ENCODE results near the gene LYRM4.

LYRM4 gene

DNA sequence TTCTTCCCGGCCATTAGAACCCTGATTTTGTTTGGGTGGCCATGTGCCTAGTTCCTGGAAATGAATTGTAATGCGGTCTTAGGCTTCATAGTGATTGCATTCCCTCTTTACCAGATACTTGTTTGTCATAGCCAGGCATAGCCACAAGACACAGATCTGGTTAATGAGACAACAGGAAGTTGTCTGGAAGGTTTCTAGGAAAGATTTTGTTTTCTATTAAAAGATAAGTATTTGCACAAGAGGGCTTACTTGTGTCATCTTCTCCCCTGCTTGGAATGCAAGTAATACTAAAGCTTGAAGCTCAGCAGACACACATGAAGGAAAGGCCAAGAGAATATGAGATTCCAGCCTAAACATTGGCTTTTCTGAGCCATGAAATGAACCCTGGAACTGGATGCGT lies 13.5 kb upstream of the LYRM4 start (continued):
- TF ChIP-seq, protein P1, sequence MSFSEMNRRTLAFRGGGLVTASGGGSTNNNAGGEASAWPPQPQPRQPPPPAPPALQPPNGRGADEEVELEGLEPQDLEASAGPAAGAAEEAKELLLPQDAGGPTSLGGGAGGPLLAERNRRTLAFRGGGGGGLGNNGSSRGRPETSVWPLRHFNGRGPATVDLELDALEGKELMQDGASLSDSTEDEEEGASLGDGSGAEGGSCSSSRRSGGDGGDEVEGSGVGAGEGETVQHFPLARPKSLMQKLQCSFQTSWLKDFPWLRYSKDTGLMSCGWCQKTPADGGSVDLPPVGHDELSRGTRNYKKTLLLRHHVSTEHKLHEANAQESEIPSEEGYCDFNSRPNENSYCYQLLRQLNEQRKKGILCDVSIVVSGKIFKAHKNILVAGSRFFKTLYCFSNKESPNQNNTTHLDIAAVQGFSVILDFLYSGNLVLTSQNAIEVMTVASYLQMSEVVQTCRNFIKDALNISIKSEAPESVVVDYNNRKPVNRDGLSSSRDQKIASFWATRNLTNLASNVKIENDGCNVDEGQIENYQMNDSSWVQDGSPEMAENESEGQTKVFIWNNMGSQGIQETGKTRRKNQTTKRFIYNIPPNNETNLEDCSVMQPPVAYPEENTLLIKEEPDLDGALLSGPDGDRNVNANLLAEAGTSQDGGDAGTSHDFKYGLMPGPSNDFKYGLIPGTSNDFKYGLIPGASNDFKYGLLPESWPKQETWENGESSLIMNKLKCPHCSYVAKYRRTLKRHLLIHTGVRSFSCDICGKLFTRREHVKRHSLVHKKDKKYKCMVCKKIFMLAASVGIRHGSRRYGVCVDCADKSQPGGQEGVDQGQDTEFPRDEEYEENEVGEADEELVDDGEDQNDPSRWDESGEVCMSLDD (tag by site-specific recombination; IDR thresholded peaks at IDR 0.05) = no peak
- TF ChIP-seq, protein P2, sequence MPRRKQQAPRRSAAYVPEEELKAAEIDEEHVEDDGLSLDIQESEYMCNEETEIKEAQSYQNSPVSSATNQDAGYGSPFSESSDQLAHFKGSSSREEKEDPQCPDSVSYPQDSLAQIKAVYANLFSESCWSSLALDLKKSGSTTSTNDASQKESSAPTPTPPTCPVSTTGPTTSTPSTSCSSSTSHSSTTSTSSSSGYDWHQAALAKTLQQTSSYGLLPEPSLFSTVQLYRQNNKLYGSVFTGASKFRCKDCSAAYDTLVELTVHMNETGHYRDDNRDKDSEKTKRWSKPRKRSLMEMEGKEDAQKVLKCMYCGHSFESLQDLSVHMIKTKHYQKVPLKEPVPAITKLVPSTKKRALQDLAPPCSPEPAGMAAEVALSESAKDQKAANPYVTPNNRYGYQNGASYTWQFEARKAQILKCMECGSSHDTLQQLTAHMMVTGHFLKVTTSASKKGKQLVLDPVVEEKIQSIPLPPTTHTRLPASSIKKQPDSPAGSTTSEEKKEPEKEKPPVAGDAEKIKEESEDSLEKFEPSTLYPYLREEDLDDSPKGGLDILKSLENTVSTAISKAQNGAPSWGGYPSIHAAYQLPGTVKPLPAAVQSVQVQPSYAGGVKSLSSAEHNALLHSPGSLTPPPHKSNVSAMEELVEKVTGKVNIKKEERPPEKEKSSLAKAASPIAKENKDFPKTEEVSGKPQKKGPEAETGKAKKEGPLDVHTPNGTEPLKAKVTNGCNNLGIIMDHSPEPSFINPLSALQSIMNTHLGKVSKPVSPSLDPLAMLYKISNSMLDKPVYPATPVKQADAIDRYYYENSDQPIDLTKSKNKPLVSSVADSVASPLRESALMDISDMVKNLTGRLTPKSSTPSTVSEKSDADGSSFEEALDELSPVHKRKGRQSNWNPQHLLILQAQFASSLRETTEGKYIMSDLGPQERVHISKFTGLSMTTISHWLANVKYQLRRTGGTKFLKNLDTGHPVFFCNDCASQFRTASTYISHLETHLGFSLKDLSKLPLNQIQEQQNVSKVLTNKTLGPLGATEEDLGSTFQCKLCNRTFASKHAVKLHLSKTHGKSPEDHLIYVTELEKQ (tag by site-specific recombination; IDR thresholded peaks at IDR 0.05; ENCODE audit: borderline replicate concordance) = no peak
- TF ChIP-seq ZNF221 (tag by site-specific recombination; IDR thresholded peaks at IDR 0.05; ENCODE audit: borderline replicate concordance) = no peak
- no peak for TF ChIP-seq ZBTB7A (tag by site-specific recombination; IDR thresholded peaks at IDR 0.05; ENCODE audit: low read depth)
- TF ChIP-seq ZNF404 (tag by site-specific recombination; IDR thresholded peaks at IDR 0.05) = no peak
- no peak for TF ChIP-seq ZNF266 (tag by site-specific recombination; IDR thresholded peaks at IDR 0.05; ENCODE audit: low read depth)
- no peak for TF ChIP-seq ZNF133 (tag by site-specific recombination; IDR thresholded peaks at IDR 0.05)
- no peak for TF ChIP-seq WT1 (tag by site-specific recombination; IDR thresholded peaks at IDR 0.05)
- TF ChIP-seq SALL2 (tag by site-specific recombination; IDR thresholded peaks at IDR 0.05; ENCODE audit: borderline replicate concordance) = no peak

DNA sequence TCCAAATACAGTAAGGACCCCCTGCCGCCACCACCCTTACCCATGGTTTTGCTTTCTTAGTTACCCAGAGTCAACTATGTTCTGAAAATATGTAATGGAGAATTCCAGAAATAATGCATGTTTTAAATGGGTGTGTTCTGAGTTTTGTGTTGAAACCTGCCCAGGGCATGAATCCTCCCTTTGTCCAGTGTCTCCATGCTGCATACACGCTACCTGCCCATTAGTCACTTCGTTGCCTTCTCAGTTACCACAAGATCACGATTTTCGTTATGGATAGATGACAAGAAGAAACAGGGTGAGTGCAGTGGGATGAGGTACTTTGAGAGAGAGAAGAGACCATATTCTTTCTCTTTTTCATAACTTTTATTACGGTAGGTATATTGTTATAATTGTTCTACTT lies 11.2 kb upstream of the LYRM4 start:
- ChIA-PET CTCF (no interaction called here), POLR2A (no interaction called here)
- no peaks in the 10 kb centered on the region; a peak in 1 of 3 replicates for H3K36me3 ChIP-seq (ENCODE audit: control insufficient read depth in 2 of 2, insufficient read depth in 1 of 2, low read length in 2 of 2)

More for the DNA sequence above, 11.2 kb upstream of the LYRM4 start:
- no peaks in the 10 kb centered on the region for H3K4me1 ChIP-seq (ENCODE audit: control insufficient read depth, insufficient read depth, low read length)
- no peak overlapping the region for H3K4me3 ChIP-seq (ENCODE audit: low read depth, low read length)
- H3K27ac ChIP-seq (ENCODE audit: extremely low read depth, low read depth, low read length) = no peak overlapping the region
- TF ChIP-seq, protein P3, sequence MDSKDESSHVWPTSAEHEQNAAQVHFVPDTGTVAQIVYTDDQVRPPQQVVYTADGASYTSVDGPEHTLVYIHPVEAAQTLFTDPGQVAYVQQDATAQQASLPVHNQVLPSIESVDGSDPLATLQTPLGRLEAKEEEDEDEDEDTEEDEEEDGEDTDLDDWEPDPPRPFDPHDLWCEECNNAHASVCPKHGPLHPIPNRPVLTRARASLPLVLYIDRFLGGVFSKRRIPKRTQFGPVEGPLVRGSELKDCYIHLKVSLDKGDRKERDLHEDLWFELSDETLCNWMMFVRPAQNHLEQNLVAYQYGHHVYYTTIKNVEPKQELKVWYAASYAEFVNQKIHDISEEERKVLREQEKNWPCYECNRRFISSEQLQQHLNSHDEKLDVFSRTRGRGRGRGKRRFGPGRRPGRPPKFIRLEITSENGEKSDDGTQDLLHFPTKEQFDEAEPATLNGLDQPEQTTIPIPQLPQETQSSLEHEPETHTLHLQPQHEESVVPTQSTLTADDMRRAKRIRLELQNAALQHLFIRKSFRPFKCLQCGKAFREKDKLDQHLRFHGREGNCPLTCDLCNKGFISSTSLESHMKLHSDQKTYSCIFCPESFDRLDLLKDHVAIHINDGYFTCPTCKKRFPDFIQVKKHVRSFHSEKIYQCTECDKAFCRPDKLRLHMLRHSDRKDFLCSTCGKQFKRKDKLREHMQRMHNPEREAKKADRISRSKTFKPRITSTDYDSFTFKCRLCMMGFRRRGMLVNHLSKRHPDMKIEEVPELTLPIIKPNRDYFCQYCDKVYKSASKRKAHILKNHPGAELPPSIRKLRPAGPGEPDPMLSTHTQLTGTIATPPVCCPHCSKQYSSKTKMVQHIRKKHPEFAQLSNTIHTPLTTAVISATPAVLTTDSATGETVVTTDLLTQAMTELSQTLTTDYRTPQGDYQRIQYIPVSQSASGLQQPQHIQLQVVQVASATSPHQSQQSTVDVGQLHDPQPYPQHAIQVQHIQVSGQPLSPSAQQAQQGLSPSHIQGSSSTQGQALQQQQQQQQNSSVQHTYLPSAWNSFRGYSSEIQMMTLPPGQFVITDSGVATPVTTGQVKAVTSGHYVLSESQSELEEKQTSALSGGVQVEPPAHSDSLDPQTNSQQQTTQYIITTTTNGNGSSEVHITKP (tag by site-specific recombination; IDR thresholded peaks at IDR 0.05) = no peak
- no peak for TF ChIP-seq ZNF777 (tag by site-specific recombination; IDR thresholded peaks at IDR 0.05; ENCODE audit: borderline replicate concordance)
- TF ChIP-seq KLF16 (tag by site-specific recombination; IDR thresholded peaks at IDR 0.05) = no peak
- no peak for TF ChIP-seq ZNF133 (tag by site-specific recombination; IDR thresholded peaks at IDR 0.05)
- TF ChIP-seq ZSCAN23 (tag by site-specific recombination; IDR thresholded peaks at IDR 0.05) = no peak
- TF ChIP-seq ZNF169 (tag by site-specific recombination; IDR thresholded peaks at IDR 0.05) = no peak
- TF ChIP-seq, protein P4, sequence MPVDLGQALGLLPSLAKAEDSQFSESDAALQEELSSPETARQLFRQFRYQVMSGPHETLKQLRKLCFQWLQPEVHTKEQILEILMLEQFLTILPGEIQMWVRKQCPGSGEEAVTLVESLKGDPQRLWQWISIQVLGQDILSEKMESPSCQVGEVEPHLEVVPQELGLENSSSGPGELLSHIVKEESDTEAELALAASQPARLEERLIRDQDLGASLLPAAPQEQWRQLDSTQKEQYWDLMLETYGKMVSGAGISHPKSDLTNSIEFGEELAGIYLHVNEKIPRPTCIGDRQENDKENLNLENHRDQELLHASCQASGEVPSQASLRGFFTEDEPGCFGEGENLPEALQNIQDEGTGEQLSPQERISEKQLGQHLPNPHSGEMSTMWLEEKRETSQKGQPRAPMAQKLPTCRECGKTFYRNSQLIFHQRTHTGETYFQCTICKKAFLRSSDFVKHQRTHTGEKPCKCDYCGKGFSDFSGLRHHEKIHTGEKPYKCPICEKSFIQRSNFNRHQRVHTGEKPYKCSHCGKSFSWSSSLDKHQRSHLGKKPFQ (tag by site-specific recombination; IDR thresholded peaks at IDR 0.05) = no peak
- TF ChIP-seq ZNF274 (IDR thresholded peaks at IDR 0.05; ENCODE audit: low read length) = no peak
- TF ChIP-seq ZNF274 (tag by site-specific recombination; IDR thresholded peaks at IDR 0.05; ENCODE audit: borderline replicate concordance) = no peak
- TF ChIP-seq ZFP41 (tag by site-specific recombination; IDR thresholded peaks at IDR 0.05; ENCODE audit: borderline replicate concordance) = no peak
- no peak for TF ChIP-seq ZEB2 (tag by site-specific recombination; IDR thresholded peaks at IDR 0.05)
- TF ChIP-seq ZNF10 (tag by site-specific recombination; IDR thresholded peaks at IDR 0.05) = no peak
- TF ChIP-seq, protein P5, sequence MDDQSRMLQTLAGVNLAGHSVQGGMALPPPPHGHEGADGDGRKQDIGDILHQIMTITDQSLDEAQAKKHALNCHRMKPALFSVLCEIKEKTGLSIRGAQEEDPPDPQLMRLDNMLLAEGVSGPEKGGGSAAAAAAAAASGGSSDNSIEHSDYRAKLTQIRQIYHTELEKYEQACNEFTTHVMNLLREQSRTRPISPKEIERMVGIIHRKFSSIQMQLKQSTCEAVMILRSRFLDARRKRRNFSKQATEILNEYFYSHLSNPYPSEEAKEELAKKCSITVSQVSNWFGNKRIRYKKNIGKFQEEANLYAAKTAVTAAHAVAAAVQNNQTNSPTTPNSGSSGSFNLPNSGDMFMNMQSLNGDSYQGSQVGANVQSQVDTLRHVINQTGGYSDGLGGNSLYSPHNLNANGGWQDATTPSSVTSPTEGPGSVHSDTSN (CRISPR knock-in tag; IDR thresholded peaks at IDR 0.05) = no peak
- no peak for TF ChIP-seq ZNF157 (tag by site-specific recombination; IDR thresholded peaks at IDR 0.05)
- H3K9me3 ChIP-seq (ENCODE audit: control insufficient read depth, insufficient read depth, low read depth, low read length) = no peaks in the 10 kb centered on the region

All from HEK293 (cell line).